GM23338 (cell line): ENCODE results near the gene UGT1A1.

ENCODE experiments used
- CREB1 ChIP-seq: fragments of 250-450 bp; sonication (Bioruptor Pico); IDR thresholded peaks from 2 replicates; pipeline ENCODE4 v1.5.0; 2020; ENCODE audit warnings: low read depth, mild to moderate bottlenecking, moderate library complexity
- CTCF ChIP-seq, 2 experiments: fragments of 200-600 bp in 1 of 2; sonication (generic) in 1 of 2; conservative IDR thresholded peaks; 2 replicates each; pipeline versions ENCODE4 v1.5.1 to v1.6.1; 2016 to 2017; ENCODE audit warnings: antibody characterized with exemption in 2 of 2, low read depth in 2 of 2, mild to moderate bottlenecking in 2 of 2, moderate library complexity in 1 of 2
- ETS1 ChIP-seq: IDR thresholded peaks from 2 replicates; pipeline ENCODE4 v1.6.1; 2016; ENCODE audit warnings: antibody characterized with exemption
- EZH2 ChIP-seq: fragments of 200-600 bp; sonication (generic); IDR thresholded peaks from one replicate; pipeline ENCODE4 v1.8.0; 2017; ENCODE audit warnings: antibody characterized with exemption, mild to moderate bottlenecking, low read depth; ENCODE audit not compliant: unreplicated experiment
- EZH2phosphoT487 ChIP-seq: fragments of 200-600 bp; sonication (generic); IDR thresholded peaks from one replicate; pipeline ENCODE4 v1.8.1; 2018; ENCODE audit warnings: antibody characterized with exemption; ENCODE audit not compliant: unreplicated experiment
- JUNB ChIP-seq: IDR thresholded peaks from one replicate; pipeline ENCODE4 v1.6.1; 2016; ENCODE audit warnings: antibody characterized with exemption; ENCODE audit not compliant: unreplicated experiment
- NANOG ChIP-seq: IDR thresholded peaks from 2 replicates; pipeline ENCODE4 v1.6.1; 2016; ENCODE audit warnings: antibody characterized with exemption, borderline replicate concordance
- POLR2AphosphoS5 ChIP-seq: IDR thresholded peaks from 2 replicates; pipeline ENCODE4 v1.6.1; 2016; ENCODE audit warnings: antibody characterized with exemption, low read depth
- REST ChIP-seq: IDR thresholded peaks from one replicate; pipeline ENCODE4 v1.6.1; 2018; ENCODE audit warnings: antibody characterized with exemption; ENCODE audit not compliant: unreplicated experiment
- STAT1 ChIP-seq: IDR thresholded peaks from one replicate; pipeline ENCODE4 v1.6.1; 2016; ENCODE audit warnings: antibody characterized with exemption; ENCODE audit not compliant: unreplicated experiment
- ZNF114 ChIP-seq: fragments of 250-450 bp; sonication (Bioruptor Pico); IDR thresholded peaks from 2 replicates; pipeline ENCODE4 v1.5.0; 2020; ENCODE audit warnings: mild to moderate bottlenecking, moderate library complexity
- ZNF331 ChIP-seq: fragments of 250-450 bp; sonication (Bioruptor Pico); IDR thresholded peaks from 2 replicates; pipeline ENCODE4 v1.5.0; 2020; ENCODE audit warnings: low read depth, mild to moderate bottlenecking, moderate library complexity
- ZNF462 ChIP-seq: fragments of 250-450 bp; sonication (Bioruptor Pico); IDR thresholded peaks from 2 replicates; pipeline ENCODE4 v1.5.0; 2020; ENCODE audit warnings: mild to moderate bottlenecking, moderate library complexity

- TF ChIP-seq CTCF (conservative IDR thresholded peaks at IDR 0.05; ENCODE audit: low read depth in 2 of 2) (no peak), JUNB (no peak), EZH2 (no peak), EZH2phosphoT487 (no peak), POLR2AphosphoS5 (no peak), CREB1 (CRISPR knock-in tag) (no peak), REST (no peak), ZNF331 (no peak), STAT1 (no peak), ZNF462 (no peak), ZNF114 (no peak), NANOG (no peak), ETS1 (no peak)
Measured at GRCh38 chr2:233713262-233713615, 46.8 kb upstream of the UGT1A1 start.
